ENCODE measurements around the gene KCNE1. TPM values are rescaled to one million over a fixed set of nuclear protein-coding genes. Genes with fewer than 3 reads are reported as not detected.

Gene KCNE1
- total and polyA plus RNA-seq, 2 of the 13 experiments (the other 11 are each of a cell fraction or from before 2014, with no cell fraction given) = 0.35 TPM; not detected in 1

- peak; percentile 85 for TF ChIP-seq HNF4G (IDR thresholded peaks at IDR 0.05; ENCODE audit: borderline replicate concordance, low read depth, low read length)
- peak; percentile 38; the same call in 1 of the 2 replicates for TF ChIP-seq HNF4G (CRISPR knock-in tag; IDR thresholded peaks at IDR 0.05; ENCODE audit: borderline replicate concordance, low read depth)
- TF ChIP-seq ELF3 (CRISPR knock-in tag; IDR thresholded peaks at IDR 0.05) = no peak
- no peak for TF ChIP-seq ZNF17 (CRISPR knock-in tag; IDR thresholded peaks at IDR 0.05)
- peak; percentile 72 for TF ChIP-seq TBX2 (CRISPR knock-in tag; IDR thresholded peaks at IDR 0.05; ENCODE audit: borderline replicate concordance)
- TF ChIP-seq ZEB1 (IDR thresholded peaks at IDR 0.05; ENCODE audit: insufficient replicate concordance, low read depth) = peak; percentile 60
- peak; percentile 25 for TF ChIP-seq RBM22 (optimal IDR thresholded peaks at IDR 0.05; ENCODE audit: low read length)
- TF ChIP-seq HMG20B (CRISPR knock-in tag; conservative IDR thresholded peaks at IDR 0.05) = peak; percentile 84; the same call in 1 of the 2 replicates
- TF ChIP-seq ZNF503 (CRISPR knock-in tag; IDR thresholded peaks at IDR 0.05) = peak; percentile 81
- TF ChIP-seq ZNF367 (CRISPR knock-in tag; IDR thresholded peaks at IDR 0.05; ENCODE audit: borderline replicate concordance) = no peak
- peak; percentile 32 for TF ChIP-seq TEAD3 (CRISPR knock-in tag; optimal IDR thresholded peaks at IDR 0.05; ENCODE audit: borderline replicate concordance)
- TF ChIP-seq, protein P1, sequence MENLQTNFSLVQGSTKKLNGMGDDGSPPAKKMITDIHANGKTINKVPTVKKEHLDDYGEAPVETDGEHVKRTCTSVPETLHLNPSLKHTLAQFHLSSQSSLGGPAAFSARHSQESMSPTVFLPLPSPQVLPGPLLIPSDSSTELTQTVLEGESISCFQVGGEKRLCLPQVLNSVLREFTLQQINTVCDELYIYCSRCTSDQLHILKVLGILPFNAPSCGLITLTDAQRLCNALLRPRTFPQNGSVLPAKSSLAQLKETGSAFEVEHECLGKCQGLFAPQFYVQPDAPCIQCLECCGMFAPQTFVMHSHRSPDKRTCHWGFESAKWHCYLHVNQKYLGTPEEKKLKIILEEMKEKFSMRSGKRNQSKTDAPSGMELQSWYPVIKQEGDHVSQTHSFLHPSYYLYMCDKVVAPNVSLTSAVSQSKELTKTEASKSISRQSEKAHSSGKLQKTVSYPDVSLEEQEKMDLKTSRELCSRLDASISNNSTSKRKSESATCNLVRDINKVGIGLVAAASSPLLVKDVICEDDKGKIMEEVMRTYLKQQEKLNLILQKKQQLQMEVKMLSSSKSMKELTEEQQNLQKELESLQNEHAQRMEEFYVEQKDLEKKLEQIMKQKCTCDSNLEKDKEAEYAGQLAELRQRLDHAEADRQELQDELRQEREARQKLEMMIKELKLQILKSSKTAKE (CRISPR knock-in tag; IDR thresholded peaks at IDR 0.05; ENCODE audit: borderline replicate concordance) = peak; percentile 26; the same call in 1 of the 2 replicates
- peak; percentile 69; the same call in 1 of the 2 replicates for TF ChIP-seq RCOR2 (CRISPR knock-in tag; IDR thresholded peaks at IDR 0.05)
- TF ChIP-seq ARID4A (CRISPR knock-in tag; IDR thresholded peaks at IDR 0.05; ENCODE audit: borderline replicate concordance) = 0 out of 2 replicates have a peak, but pooled peaks have one; percentile 12
- no peak for TF ChIP-seq CC2D1A (CRISPR knock-in tag; IDR thresholded peaks at IDR 0.05)
- 0 out of 2 replicates have a peak, but pooled peaks have one; percentile 29 for TF ChIP-seq SNAPC4 (CRISPR knock-in tag; IDR thresholded peaks at IDR 0.05)
Observed at GRCh38 chr21:34522284-34522683, 10.3 kb upstream of the KCNE1 start (continued).
